Stomach (tissue), 4 donors: ENCODE data around the gene NDUFAF3.
A peak's percentile ranks its signal among the peaks of the same experiment; 100 is the strongest.

Experiments used
- EP300 ChIP-seq: sonication (generic); formaldehyde crosslinking; IDR thresholded peaks from one replicate; pipeline ENCODE4 v1.6.1; 2017; ENCODE audit warnings: antibody characterized with exemption
- POLR2A ChIP-seq, 4 donors: fragments of 450-650 bp; IDR thresholded peaks; one replicate each; pipeline ENCODE4 v1.6.1; 2016; ENCODE audit warnings: antibody characterized with exemption in 4 of 4, control low read depth in 2 of 4, mild to moderate bottlenecking in 1 of 4, moderate library complexity in 1 of 4
- TF ChIP-seq, protein P1 (sequence below), 7 experiments: fragments of 450-650 bp in 4 of 7; fragments of 200-600 bp in 3 of 7; sonication (generic) in 3 of 7; IDR thresholded peaks; one replicate each; pipeline ENCODE4 v1.5.1; 2016 to 2019; ENCODE audit warnings: antibody characterized with exemption in 7 of 7, control low read depth in 2 of 7, mild to moderate bottlenecking in 1 of 7

DNA sequence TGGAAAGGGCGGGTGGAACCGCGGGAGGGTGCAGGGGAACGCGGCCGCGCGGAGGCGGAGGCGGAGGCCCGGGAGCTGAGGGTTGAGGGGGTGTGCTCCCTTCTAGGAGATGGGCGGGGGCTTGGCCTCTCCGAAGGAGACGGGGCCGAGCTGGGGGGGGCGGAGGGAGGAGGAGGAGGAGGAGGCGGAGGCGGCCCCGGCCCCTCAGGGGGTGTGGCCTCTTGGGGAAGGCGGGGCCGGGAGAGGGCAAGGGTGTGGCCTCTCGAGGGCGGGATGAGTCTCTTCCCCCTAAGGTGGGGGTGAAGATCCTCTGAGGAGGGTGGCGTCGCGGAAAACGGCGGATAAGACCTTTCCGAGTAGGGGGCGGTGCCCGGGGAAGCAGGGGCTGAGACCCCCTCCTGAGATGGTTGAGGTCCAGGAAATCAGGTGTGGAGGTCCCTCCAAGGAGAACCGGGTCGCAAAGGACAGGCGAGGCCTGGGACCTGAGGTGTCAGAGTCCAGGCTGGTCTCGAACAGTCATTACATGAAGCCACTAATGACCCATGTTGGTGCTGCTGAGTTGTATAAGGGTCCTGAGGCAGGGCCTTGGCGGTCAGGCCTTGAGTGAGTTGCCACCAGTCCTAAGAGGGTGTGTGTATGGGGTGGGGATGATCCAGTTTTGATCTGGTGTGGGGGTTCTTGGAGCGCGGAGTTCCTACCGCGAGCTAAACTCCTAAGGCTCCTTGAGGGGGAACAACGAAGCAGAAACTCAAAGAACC, 14.0 kb upstream of the NDUFAF3 start:
- no peak for TF ChIP-seq POLR2A (IDR thresholded peaks at IDR 0.05)
- TF ChIP-seq, protein P1, sequence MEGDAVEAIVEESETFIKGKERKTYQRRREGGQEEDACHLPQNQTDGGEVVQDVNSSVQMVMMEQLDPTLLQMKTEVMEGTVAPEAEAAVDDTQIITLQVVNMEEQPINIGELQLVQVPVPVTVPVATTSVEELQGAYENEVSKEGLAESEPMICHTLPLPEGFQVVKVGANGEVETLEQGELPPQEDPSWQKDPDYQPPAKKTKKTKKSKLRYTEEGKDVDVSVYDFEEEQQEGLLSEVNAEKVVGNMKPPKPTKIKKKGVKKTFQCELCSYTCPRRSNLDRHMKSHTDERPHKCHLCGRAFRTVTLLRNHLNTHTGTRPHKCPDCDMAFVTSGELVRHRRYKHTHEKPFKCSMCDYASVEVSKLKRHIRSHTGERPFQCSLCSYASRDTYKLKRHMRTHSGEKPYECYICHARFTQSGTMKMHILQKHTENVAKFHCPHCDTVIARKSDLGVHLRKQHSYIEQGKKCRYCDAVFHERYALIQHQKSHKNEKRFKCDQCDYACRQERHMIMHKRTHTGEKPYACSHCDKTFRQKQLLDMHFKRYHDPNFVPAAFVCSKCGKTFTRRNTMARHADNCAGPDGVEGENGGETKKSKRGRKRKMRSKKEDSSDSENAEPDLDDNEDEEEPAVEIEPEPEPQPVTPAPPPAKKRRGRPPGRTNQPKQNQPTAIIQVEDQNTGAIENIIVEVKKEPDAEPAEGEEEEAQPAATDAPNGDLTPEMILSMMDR (IDR thresholded peaks at IDR 0.05) = peak in 1 of 7 experiments; percentile 8
- no peak for TF ChIP-seq EP300
